Measurements from ENCODE around the gene EXOC3.

The EXOC3 gene

GRCh38 chr5:489689-490080 is 46.7 kb downstream of the EXOC3 start:
- no peak for DNase-seq

GRCh38 chr5:490116-491106 is 47.4 kb downstream of the EXOC3 start:
- DNase-seq: no peak

DNA sequence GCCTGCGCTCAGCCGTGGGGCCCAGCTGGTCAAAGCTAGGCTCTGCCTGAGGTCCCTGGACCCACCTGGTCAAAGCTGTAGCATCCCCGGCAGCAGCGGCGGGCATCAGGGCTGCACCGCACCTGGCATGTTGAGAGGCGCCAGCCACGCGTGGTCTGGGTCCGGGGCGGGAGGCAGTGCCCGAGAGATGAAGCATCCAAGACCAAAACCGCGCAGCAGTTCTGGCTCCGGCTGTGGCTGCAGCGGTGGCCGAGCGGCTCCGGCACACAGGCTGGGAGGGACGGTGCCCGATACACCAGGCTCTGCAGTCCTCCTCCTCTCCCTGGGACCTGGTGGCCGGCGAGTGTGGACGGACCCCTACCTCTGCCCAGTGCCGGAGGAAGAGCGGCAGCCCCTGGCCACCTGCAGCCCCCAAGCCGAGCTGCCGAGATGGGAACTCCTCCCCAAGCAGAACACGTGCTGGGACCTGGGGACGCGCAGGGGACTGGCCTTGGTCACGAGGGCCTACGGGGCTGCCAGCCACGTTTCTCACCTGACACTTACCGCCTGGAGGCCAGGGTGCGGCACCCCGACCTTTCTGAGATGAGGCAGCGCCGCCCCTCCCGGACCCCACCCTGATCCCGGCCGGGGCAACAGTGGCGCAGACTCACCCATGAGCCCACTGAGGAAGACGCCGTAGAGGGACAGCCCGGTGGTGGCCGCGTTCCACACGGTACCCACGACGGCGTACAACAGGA is 48.3 kb downstream of the EXOC3 start:
- no peak for DNase-seq

DNA sequence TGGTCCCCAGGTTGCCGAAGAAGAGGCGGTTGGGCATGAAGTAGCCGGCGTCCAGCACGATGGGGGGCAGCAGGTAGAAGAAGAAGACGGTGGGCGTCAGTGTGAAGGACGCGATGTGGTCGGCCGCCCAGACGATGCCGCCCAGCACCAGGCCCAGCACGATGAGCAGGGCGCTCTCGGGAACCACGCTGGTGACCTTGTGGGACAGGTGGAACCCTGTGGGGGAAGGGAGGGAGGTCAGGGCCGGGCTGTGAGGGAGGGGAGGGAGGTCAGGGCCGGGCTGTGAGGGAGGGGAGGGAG is 48.8 kb downstream of the EXOC3 start:
- DNase-seq: no peak

GRCh38 chr5:492314-492893 is 49.4 kb downstream of the EXOC3 start:
- DNase-seq: no peak

GRCh38 chr5:493119-493701 is 50.2 kb downstream of the EXOC3 start:
- no peak for DNase-seq

GRCh38 chr5:493758-494157 is 50.8 kb downstream of the EXOC3 start:
- no peak for DNase-seq

GRCh38 chr5:494667-495255 is 51.8 kb downstream of the EXOC3 start:
- DNase-seq: no peak

DNA sequence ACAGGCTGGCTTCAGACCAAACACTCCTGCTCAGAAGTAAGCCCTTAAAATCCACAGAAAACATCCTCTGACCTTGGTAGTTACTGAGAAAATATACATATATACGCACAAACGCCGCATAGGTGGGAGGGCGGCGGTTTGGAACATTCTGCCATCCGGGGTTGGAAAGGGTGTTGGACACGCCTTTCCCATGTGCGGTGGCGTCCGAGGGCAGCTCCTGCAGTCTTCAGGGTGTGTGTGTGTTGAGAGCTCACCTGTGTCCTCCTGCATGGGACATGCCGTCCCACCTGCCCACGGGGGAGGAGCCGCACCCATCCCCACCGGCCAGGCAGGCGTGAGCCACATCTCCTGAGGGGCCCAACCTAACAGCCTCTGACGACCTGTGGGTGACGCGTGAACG is 53.1 kb downstream of the EXOC3 start:
- no peak for DNase-seq

GRCh38 chr5:497090-497700 is 54.2 kb downstream of the EXOC3 start:
- no peak for DNase-seq

DNA sequence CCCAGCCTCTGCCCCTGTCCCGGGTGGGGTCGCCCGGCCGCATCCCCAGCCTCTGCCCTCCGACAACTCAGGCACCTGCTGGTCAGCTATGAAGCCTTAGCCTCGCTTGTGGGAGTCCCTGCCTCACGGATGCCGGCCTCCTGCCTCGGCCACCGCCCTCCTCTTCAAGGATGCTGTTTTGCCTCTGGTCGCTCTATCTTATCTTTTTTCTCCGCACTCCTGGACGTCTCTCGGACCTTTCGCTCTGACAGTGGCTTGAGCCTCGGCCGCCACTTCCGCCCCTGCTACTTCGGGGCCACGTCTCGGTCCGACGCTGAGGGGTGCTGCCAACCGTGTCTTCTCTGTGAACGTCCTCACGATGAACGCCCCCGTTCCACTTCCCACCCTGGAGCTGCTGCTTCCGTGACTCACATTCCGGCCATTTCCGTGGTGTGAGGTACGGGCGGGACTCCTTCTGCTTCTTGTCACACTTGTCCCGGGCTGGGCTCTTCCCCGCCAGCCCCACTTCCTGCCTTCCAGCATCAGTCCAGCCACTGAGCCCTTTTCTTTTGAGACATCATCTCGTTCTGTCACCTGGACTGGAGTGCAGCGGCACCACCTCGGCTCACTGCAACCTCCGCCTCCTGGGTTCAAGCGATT is 55.0 kb downstream of the EXOC3 start:
- no peak for DNase-seq

GRCh38 chr5:499233-500209 is 56.5 kb downstream of the EXOC3 start:
- no peak for DNase-seq

DNA sequence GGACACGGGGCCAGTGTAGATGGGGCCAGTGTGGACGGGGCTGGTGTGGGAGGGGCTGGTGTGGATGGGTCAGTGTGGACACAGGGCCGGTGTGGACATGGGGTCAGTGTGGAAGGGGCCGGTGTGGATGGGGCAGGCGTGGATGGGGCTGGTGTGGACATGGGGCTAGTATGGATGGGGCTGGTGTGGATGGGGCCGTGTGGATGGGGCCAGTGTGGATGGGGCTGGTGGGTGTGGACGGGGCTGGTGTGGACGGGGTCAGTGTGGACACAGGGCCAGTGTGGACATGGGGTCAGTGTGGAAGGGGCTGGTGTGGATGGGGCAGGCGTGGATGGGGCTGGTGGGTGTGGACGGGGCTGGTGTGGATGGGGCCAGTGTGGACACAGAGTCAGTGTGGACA is 57.5 kb downstream of the EXOC3 start:
- DNase-seq: no peak

- DNase-seq: no peak
These were observed 58.3 kb downstream of the EXOC3 start for GRCh38 chr5:501105-501830.

DNA sequence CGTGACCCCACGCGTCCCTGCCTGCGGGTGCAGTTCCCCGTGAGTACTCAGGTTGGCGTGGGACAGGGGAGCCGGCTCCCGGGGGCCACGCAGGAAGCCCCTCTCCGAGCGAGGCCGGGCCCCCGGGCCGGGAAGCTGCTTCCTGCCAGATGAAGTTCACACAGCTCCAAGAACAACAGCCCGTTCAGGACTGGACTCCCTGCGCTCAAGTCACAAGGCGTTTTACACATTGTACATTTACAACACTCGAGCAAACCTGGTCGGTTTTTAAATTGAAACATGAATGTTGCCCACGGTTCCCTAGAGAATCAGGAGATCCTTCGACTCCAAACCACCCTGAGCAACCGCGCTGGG is 58.8 kb downstream of the EXOC3 start:
- DNase-seq: no peak

DNA sequence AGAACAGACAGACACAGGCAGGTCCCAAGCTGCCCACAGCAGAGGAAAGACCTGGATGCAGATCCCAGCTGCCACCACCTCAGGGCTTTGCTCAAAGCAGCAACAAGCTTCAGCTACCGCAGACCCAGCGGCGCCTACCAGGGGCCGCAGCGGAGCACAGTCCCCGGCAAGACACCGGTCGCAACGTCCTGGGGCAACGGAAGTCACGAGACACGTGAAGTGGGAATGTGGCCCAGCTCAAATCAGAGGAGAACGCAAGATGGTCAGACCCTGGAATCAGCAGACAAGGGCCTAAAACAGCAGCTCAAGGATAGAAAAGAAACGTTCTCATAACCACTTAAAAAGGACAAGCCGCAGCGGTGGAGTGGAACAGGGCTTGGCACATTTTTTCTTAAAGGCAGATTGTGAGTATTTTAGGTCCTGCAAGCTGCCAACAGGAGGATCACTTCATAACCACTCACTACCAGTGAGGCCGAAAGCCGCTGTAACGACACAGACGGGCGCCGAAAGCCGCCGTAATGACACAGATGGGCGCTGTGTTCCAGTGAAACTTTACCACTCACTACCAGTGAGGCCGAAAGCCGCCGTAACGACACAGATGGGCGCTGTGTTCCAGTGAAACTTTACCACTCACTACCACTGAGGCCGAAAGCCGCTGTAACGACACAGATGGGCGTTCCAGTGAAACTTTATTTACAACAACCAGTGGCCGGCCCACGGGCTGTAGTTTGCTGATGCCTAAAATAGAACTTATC is 59.5 kb downstream of the EXOC3 start:
- no peak for DNase-seq

- DNase-seq: no peak
These were observed 61.6 kb downstream of the EXOC3 start for GRCh38 chr5:504326-505154.

DNA sequence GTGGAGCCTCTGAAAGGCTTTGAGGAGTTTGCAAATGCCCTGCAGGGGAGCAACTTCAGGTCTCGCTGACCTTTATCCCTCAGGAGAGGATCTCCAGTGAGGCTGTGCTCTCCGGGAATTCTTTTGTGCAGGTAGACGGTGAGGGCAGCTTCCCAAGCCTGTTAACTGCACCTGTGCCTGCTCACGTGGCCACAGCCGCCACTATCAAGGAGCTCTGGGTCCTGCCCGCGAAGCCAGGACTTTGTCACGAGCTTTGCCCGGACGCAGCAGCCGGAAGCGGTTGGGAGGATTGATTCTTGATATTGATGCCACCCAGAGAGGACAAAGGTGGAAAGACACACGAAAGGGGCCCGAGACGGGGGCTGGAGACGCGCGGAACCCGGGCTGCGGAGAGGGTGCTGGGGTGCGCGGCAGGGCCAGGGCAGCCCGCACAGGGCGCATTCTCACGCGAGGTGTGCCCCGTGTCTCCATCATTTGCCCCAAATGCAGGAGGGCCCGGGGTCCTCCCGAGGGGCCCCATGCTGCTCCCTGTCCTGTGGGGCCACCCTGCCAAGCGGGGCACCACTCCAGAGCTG is 63.1 kb downstream of the EXOC3 start:
- no peak for DNase-seq
